AG09309 (cell line): ENCODE measurements around the gene ZNF652.
"Not testable (repeated sequence)": the region's sequence is repeated elsewhere in the genome, so short reads cannot be mapped to it uniquely, and the experiment has no call there.

Experiments used
- DNase-seq: peaks from one replicate; pipeline ENCODE4 v3.0.0-alpha.2; 2010; ENCODE audit warnings: low read depth
- H3K4me3 ChIP-seq: 2 replicates; pipeline ENCODE4 v1.5.1; 2011; ENCODE audit warnings: mild to moderate bottlenecking, low read depth, low read length, moderate library complexity; ENCODE audit not compliant: control insufficient read depth
- CTCF ChIP-seq: IDR thresholded peaks from 2 replicates; pipeline ENCODE4 v1.5.1; 2011; ENCODE audit warnings: mild to moderate bottlenecking, low read depth, low read length, inconsistent platforms; ENCODE audit not compliant: insufficient read depth, control insufficient read depth; ENCODE audit errors: missing control alignments

ZNF652 gene

GRCh38 chr17:49290690-49291359 is 71.2 kb downstream of the ZNF652 start:
- TF ChIP-seq CTCF = peak; percentile 73
- DNase-seq = no peak
- H3K4me3 ChIP-seq = no peak overlapping the region

- no peak for DNase-seq
- no peak overlapping the region for H3K4me3 ChIP-seq
- TF ChIP-seq CTCF = no peak
Measured at GRCh38 chr17:49288388-49288787, 73.7 kb downstream of the ZNF652 start.

- TF ChIP-seq CTCF = no peak
- no peak overlapping the region for H3K4me3 ChIP-seq
- DNase-seq = no peak
Measured at GRCh38 chr17:49287481-49287880, 74.6 kb downstream of the ZNF652 start.

- H3K4me3 ChIP-seq, DNase-seq: not testable (repeated sequence)
Measured at GRCh38 chr17:49286261-49286973, 75.6 kb downstream of the ZNF652 start.

GRCh38 chr17:49285716-49286115 is 76.3 kb downstream of the ZNF652 start:
- H3K4me3 ChIP-seq = no peak overlapping the region
- no peak for DNase-seq
- TF ChIP-seq CTCF = no peak

- no peak for TF ChIP-seq CTCF
- DNase-seq = no peak
- H3K4me3 ChIP-seq = no peak overlapping the region
Measured at GRCh38 chr17:49280918-49281317, 81.1 kb downstream of the ZNF652 start.

- DNase-seq = no peak
- H3K4me3 ChIP-seq = no peak overlapping the region
- no peak for TF ChIP-seq CTCF
Measured at GRCh38 chr17:49280061-49280460, 82.0 kb downstream of the ZNF652 start.

- H3K4me3 ChIP-seq, DNase-seq: not testable (repeated sequence)
Measured at GRCh38 chr17:49279263-49280015, 82.6 kb downstream of the ZNF652 start.
